ENCODE data around the gene BMP7.

BMP7 gene

GRCh38 chr20:57126481-57127092 lies 139.9 kb downstream of the BMP7 start:
- no peak for TF ChIP-seq CTCF (IDR thresholded peaks at IDR 0.05; ENCODE audit: insufficient read depth, low read depth, low read length, missing control alignments)
- H3K4me3 ChIP-seq (ENCODE audit: low read length): no peak overlapping the region
- peak; percentile 8 for DNase-seq (ENCODE audit: low read depth)

- DNase-seq (ENCODE audit: low read depth): no peak
These were observed 141.5 kb downstream of the BMP7 start for GRCh38 chr20:57124800-57125517.

GRCh38 chr20:57124366-57124765 lies 142.1 kb downstream of the BMP7 start:
- no peak for TF ChIP-seq CTCF (IDR thresholded peaks at IDR 0.05; ENCODE audit: insufficient read depth, low read depth, low read length, missing control alignments)
- DNase-seq (ENCODE audit: low read depth): no peak
- no peak overlapping the region for H3K4me3 ChIP-seq (ENCODE audit: low read length)

More at GRCh38 chr20:57124800-57125517, 141.5 kb downstream of the BMP7 start:
- no peak for TF ChIP-seq CTCF (IDR thresholded peaks at IDR 0.05; ENCODE audit: insufficient read depth, low read depth, low read length, missing control alignments)
- no peak overlapping the region for H3K4me3 ChIP-seq (ENCODE audit: low read length)

- H3K4me3 ChIP-seq (ENCODE audit: low read length): no peak overlapping the region
- no peak for DNase-seq (ENCODE audit: low read depth)
- no peak for TF ChIP-seq CTCF (IDR thresholded peaks at IDR 0.05; ENCODE audit: insufficient read depth, low read depth, low read length, missing control alignments)
These were observed 142.9 kb downstream of the BMP7 start for GRCh38 chr20:57123504-57123903.

- no peak for TF ChIP-seq CTCF (IDR thresholded peaks at IDR 0.05; ENCODE audit: insufficient read depth, low read depth, low read length, missing control alignments)
- no peak for DNase-seq (ENCODE audit: low read depth)
- no peak overlapping the region for H3K4me3 ChIP-seq (ENCODE audit: low read length)
These were observed 143.6 kb downstream of the BMP7 start for GRCh38 chr20:57122536-57123489.

GRCh38 chr20:57118964-57119363 lies 147.5 kb downstream of the BMP7 start:
- DNase-seq (ENCODE audit: low read depth): no peak
- no peak overlapping the region for H3K4me3 ChIP-seq (ENCODE audit: low read length)
- no peak for TF ChIP-seq CTCF (IDR thresholded peaks at IDR 0.05; ENCODE audit: insufficient read depth, low read depth, low read length, missing control alignments)
